GM19372 (cell line): ENCODE results near the gene MATN1.
"Not testable (repeated sequence)": the region's sequence is repeated elsewhere in the genome, so short reads cannot be mapped to it uniquely, and the experiment has no call there.

Experiments
- ATAC-seq: cut with Tn5 transposase; IDR thresholded peaks from one replicate; pipeline ENCODE4 v1.9.1; 2021; ENCODE audit warnings: mild to moderate bottlenecking, low read depth, moderate library complexity; ENCODE audit not compliant: unreplicated experiment

Gene MATN1

DNA sequence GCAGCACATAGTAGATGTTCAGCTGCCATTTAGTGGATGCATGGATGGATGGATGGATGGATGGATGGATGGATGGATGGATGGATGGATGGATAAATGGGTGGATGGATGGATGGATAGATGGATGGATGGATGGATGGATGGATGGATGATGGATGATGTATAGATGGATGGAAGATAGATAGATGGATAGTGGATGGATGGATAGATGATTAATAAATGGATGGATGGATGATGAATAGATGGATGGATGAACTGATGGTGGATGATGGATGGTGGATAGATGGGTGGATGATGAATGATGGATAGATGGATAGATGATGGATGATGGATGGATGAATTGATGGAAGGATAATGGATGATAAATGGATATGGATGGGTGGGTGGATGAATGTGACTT lies 20.6 kb downstream of the MATN1 start:
- no peak for ATAC-seq

DNA sequence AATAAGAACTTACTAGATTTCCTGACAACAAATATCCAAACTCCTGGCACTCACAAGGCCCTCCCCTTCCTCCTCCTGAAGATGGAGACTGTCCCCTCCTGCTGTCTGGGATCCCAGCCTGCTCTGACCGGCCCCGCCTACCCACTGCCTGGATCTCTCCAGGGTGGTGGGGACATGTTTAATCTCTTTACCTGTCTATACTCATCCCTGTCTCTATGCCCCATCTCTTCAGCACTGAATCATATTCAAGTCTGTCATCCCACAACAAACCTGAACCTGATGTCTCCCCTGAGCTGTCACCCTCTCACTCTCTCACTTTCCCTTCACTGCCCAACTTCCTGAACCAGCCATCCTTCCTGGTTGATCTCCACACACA lies 22.1 kb downstream of the MATN1 start:
- ATAC-seq = no peak

DNA sequence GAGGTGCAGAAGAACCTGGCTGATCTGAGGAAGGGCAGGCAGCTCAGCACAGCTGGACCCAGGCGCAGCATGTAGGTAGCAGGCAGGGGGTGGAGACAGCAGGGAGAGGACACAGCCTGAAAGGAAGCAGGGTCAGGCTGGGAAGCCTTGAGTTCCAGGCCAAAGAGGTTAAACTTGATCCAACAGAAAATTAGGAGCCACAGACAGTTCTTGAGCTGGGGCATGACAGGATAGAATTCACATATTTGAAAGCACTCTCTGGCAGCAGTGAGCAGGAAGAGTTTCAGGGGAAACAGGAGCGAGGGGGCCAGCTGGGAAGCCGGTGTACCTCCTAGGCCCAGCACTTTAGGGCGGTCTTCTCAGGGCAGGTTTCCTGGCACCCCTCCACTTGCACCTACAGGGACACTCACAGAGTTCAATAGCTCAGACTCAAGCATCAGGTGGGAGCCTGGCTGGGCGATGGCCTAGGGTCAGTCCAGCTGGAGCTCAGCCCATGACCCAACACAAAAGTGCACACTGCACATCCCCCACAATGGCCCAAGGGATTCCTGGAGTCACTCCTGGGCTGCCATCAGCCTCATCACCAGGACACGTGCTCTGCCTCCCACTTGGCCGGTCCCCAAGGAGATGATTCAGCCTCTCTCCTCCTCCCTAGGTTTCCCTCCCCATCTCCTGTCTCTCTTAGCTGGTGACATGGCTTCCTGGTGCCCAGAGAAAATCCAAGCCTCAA lies 22.7 kb downstream of the MATN1 start:
- ATAC-seq = no peak

DNA sequence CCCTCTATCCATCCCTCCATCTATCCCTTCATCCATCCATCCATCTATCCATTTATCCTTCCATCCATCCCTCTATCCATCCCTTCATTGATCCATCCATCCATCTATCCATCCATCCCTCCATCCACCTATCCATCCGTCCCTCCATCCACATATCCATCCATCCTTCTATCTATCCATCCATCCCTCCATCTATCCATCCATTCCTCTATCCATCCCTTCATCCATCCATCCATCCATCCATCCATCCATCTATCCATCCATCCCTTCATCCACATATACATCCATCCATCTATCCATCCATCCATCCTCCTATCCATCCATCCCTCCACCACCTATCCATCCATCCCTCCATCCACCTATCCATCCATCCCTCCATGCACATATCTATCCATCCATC lies 23.6 kb downstream of the MATN1 start:
- no peak for ATAC-seq

DNA sequence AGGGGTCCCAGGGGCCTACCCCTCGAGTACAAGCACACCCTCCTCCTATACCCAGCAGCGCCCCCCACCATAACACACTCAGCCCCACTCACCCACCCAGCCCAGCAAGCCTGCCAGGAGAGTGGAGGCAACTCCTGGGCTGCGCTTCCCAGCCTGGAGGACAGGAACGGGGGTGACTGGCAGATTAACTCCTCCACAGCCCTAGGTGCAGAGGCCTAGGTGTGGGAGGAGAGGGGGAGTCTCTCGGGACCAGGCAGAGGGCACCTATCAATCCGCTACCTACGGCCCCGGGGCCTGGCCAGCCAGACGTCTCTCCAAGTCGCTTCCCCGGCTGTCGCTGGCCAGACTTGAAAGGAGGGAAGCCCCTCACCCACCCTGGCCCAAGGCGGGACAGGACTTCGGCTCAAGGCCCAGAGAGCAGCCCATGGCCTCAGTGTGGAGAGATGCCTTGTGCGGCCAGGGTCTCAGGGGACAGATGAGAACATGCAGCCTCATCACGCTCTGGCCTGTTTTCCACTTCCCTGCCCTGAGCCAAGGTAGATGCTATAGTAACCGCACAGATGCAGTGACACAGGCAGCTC lies 24.9 kb downstream of the MATN1 start:
- no peak for ATAC-seq

DNA sequence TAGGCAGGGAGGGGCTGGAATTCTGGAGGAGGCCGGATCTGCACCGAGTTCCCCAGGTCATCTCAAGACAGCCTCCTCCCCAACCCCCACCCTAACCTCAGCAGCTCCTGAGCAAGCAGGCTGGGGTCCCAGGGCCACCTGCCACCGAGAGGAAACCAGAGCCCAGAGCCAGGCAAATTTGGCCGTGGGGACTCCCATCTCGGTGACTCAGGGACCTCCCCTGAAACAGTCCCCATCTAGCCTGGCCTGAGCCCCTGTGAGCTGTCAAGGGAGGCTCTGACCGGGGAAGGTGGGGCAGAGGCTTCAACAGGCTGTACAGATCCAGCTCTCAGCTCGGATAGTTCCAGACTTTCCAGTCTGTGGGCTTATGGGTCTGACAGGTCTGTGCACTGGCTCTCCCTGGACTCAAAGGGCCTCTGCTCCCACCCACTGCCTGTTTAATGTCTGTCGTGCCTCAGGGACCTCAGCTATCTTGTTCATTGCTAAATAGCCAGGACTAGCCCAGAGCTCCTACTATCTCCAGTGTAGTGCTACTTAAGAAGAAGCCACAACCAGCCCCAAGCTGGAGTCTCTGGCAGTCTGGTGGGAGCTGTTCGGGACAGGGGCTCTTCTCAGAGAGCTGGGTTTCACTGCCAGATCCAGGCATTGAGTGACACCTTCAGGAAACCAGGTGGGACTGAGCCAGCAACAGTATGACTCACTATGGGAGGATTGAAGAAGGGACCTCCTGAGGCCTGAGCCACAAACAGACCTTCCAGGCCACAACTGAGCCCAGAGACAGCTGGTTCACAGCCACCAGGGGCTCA lies 25.6 kb downstream of the MATN1 start:
- no peak for ATAC-seq

DNA sequence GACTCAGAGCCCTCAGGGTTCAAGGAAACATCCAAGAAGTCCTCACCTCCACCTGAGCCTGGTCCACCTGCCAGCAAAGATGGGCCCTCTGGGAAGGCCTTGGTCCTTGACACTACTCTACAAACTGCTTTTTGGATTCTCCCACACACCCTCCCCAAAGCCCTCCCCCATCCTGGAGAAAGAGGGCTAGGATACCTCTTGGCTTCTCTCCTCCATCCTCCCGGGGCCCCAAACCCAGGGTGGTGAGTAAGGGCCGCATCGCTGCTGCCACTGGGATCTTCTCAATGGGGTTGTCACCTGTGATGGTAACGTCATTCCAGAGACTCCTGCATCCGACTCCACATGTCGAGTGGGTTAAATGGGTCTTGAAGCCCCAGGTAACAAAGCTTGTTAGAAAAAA lies 26.6 kb downstream of the MATN1 start:
- no peak for ATAC-seq

DNA sequence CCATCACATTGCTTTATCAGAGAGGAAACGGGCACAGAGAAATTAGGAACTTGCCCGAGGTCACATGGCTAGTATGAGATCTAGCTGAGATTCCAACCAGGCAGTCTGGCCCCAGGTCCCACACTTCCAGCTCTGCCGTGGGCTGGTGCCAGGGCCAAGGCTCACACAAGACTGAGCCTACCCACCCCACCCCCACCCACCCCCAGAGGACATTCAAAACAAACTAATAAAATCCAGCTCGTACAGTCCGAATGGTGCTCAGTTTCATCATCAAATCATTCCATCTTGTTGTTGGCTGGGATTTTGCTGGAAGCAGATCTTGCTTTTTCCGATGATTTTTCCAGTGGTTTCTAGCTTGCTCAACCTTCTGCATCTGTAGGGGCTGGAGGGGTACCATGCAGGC lies 27.9 kb downstream of the MATN1 start:
- no peak for ATAC-seq

DNA sequence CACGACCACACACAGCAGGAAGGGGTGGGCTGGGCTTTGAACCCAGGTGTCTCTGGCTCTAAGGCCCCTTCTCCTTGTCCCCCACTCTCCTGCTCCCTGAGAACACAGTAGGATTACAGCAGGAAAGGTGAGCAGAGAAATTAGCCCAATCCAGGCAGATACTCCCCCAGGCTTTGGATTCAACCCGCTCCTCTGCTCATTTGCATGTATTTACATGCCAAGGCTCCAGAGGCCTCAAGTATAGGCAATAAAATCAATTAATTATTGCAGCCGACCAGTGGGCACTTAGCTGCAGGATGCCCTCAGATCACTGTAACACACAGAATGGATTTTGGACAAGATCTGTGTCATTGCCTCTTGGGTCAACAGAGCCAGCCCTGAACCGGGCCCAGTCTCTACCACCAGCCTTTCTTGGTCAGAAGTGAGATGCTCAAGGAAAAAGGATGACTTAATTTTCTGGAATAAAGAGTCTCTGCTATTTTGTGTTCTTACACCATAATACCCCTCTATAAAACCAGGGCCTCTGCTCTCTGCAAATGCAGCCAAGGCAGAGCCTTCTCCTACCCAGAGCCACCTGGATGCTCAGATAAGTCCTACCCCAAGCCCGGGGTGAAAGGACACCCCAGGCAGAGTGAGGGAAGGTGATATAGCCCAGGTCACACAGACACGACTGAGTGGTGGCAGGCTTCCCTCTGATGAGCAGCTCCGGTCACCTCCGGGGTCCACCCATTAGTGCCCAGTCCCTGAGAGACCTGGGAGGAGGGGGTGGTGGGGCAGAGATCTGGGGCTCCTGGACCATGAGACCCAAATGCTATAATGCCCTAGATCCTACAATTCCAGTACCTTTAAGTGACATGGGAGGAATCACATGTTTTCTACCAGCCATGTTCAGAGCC lies 28.9 kb downstream of the MATN1 start:
- ATAC-seq = no peak

DNA sequence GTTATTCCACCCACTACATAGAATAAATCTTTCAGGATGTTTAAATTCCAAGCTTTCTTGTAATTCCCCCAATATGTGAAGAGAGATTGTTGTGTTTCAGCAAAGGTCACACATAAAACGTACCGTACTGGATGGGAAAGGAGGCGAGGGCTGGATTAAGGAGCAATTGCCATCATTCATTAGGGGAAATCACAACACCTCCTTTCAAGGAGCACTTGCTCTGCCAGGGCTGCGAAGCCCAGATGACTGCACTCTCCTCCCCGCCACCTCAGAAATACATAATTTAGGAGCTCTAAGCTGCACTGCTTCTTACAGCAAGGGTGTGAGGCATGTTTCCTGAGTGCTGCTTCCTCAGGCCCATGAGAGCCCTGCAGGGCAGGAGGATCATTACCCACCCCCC lies 29.6 kb downstream of the MATN1 start:
- ATAC-seq = no peak

DNA sequence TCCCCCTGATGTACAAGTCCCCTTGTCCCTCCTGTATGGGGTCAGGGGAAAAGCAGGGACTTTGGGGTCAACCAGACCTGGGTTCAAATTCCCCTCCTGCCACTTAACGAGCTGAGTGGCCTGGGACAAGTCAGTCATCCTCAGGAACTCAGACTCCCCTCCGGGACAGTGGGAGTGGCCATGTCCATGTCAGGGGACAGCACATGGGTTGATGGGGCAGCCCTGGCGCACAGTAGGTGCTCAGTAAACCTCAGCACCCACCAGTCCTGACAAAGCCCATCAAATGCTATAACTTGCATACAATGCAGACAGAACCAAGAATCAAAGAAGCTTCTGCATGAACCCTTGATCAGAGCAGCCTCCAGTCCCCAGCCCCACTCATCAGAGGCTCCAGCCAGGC lies 30.0 kb downstream of the MATN1 start:
- ATAC-seq = no peak

DNA sequence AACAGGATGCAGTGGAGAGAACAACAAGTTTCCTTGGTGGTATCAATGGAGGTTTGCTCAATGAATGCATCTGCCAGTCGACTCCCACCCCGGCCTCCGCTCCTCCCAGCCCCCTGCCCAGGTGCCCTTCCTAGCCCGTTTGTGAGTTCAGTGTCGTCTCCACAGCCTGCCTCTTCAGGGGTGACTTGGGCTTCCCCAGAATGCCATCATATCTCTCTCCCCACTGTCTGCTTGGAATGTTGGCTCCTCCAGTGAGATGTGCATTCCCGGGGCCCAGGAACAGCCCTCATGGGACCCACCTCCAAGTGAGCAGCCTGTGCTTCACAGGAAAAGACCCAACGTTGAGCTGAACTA lies 30.5 kb downstream of the MATN1 start:
- no peak for ATAC-seq

DNA sequence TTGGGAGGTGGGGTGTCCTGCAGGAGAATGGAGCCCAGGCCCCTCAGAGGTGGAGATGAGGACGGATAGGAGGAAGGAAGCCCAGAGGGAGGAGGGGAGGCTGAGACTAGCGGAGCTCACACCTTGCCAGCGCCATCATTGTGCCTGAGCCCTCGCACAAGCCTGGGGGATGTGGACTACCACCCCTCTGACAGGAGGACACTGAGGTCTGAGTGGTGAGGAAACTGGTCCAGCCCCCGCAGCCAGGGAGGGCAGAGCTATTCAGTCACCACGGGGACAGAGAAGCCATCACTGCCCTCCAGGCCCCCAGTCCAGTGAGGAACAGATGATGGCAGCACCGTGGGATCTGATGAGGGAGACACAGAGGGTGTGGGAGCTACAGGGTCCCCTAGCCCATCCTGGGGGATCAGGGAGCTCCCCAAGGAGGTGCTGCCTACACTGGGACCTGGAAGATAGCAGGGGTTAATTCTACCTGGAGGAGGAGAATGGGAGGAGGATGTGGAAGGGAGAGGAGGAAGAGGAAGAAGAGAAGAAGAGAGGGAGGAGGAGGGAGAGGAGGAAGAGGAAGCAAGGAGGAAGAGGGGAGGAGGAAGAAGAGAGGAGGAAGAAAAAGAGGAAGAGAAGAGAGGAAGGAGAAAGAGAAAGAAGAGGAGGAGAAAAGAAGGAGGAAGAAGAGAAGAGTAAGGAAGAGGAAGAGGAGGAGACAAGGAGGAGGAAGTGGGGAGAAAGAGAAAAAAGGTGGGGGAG lies 31.0 kb downstream of the MATN1 start:
- no peak for ATAC-seq

DNA sequence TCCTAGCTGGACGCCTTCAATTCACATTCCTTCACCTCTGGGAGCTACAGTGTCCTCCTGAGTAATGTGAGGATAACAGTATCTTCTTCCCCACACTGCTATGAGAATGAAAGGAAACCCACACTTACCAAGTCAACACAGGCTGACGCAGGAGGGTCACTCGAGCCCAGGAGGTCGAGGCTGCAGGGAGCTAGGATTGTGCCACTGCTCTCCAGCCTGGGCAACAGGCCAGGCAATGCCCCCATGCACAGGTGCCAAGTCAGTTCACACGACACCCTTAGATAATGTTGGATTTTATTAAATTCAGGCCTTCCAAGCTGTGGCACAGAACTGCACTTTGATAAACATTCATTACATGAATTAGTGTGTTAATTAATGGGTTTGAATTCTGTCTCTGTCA lies 31.9 kb downstream of the MATN1 start:
- ATAC-seq = no peak

DNA sequence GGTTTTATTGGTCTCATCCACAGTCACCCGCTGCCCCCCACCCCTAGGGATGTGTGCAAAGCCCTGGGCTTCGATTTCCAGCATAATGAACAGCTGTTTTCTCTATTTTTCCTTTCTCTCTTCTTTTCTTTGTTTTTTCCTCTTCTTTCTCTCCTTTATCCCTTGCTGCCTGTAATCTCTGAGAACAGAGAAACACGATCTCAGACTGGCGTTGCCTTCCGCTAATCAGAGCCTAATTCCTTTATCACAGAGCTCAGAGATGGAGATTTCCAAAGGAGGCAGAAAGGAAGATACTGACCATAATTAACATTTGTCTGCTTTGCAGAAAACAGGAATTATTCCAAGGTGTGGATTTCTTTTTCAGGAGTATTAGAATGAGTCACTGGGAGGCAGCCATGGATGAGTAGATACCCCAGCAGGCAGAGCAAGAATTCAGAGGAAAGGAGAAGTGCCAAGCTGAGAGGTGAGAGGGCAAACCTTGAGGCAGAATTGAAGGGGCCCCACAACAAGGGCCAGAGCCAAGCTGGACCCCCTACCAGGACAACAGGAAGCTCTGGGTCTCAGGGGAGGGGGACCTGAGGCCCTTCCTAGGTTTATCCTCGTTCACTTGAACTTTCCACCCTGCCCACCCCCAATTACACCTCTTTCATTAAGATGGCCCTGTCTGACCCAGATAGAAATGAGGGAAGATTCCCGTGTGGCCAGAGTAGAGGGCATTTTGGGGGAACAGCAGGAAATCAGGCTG lies 33.3 kb downstream of the MATN1 start:
- ATAC-seq = no peak

DNA sequence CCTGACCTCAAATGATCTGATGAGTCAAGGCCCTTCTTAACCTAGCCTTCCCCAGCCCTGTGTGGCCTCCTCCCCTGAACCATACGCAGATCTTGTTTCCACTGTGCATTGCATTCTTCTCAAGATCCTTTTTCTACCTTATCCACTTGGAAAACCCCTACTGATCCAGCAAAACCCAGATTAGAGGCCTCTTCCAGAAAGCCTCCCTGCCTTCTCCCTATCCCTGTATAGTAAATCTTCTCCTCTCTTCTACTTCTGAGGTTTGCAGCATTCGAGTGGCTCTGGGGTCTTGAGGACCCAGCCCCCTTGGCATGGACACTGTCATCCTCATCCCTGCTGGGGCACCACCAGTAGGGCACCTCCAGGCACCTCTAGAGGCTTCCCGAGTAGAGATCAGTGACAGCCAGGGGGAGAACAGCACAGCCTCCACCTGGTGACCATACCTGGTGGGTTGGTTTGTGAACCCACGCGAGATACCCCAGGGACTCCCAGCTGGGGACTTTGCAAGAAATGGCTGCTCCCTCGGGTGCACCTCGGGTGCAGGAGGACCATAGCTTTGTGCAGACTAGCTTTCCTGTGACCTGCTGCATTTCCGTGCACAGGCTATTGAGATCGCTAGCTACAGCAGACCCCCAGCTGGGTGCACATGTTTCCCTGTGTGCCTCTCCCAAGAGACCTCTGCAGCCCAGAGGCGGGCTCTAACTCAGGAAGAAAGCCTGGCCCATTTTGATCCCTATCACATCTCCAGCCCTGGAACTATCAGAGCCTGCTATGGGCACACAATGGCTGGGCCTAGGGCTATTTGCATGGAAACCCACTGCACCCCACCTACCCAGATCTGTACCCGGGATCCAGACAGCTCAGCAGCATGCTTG lies 34.2 kb downstream of the MATN1 start:
- no peak for ATAC-seq

DNA sequence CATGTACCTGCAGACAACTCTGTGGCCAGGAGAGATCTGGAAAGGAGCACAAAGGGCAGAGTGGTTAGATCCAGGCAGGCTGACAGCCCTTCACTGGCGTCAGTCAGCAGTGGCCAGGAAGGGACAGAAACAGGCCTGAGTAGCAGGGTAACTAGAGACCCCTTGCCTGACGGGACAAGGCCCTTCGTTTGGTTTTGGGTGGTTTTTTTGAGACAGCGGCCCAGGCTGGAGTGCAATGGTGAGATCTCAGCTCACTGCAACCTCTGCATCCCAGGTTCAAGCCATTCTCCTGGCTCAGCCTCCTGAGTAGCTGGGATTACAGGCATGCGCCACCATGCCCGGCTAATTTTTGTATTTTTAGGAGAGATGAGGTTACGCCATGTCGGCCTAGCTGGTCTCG lies 34.9 kb downstream of the MATN1 start:
- ATAC-seq = not testable (repeated sequence)

DNA sequence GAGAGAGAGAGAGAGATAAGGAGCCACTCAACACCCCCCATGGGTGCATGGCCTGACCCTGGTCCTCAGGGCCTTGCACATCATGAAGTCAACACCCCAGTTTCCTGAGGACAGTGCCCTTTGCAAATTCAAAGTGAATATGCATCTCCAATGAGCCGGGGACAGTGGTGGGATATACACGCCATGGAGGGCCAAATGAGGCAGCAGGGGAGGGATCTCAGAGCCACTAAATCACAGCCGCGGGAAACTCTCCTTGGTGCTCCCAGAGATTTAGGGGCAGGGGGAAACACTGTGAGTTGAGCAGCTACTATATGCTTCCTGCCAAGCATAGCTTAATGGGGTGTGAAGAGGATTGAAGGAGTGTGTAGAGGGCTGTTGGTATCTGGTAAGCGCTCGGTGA lies 35.5 kb downstream of the MATN1 start:
- ATAC-seq = no peak
